Parathyroid adenoma (tissue), 2 donors: ENCODE data around the gene COL5A2.

Experiments
- H2AFZ ChIP-seq: fragments of 300-600 bp; sonication (generic); one replicate; pipeline ENCODE4 v1.7.0; 2017; ENCODE audit warnings: antibody characterized with exemption, mild to moderate bottlenecking
- H3K27ac ChIP-seq: fragments of 300-600 bp; sonication (generic); one replicate; pipeline ENCODE4 v1.7.0; 2017
- H3K27me3 ChIP-seq: fragments of 300-600 bp; sonication (generic); one replicate; pipeline ENCODE4 v1.7.0; 2017; ENCODE audit warnings: low read length; ENCODE audit not compliant: control insufficient read depth, insufficient read depth
- H3K36me3 ChIP-seq: fragments of 300-600 bp; sonication (generic); one replicate; pipeline ENCODE4 v1.7.0; 2017; ENCODE audit warnings: low read length; ENCODE audit not compliant: control insufficient read depth, insufficient read depth
- H3K4me1 ChIP-seq: fragments of 300-600 bp; sonication (generic); one replicate; pipeline ENCODE4 v1.7.0; 2017; ENCODE audit warnings: control low read depth
- H3K4me2 ChIP-seq: fragments of 300-600 bp; sonication (generic); one replicate; pipeline ENCODE4 v1.7.0; 2017; ENCODE audit warnings: low read length
- H3K4me3 ChIP-seq: fragments of 300-600 bp; sonication (generic); one replicate; pipeline ENCODE4 v1.7.0; 2017; ENCODE audit warnings: low read depth, low read length
- H3K79me2 ChIP-seq: fragments of 300-600 bp; sonication (generic); one replicate; pipeline ENCODE4 v1.7.0; 2017; ENCODE audit warnings: control low read depth
- H3K9ac ChIP-seq: fragments of 300-600 bp; sonication (generic); one replicate; pipeline ENCODE4 v1.7.0; 2017; ENCODE audit warnings: mild to moderate bottlenecking
- H3K9me3 ChIP-seq: fragments of 300-600 bp; sonication (generic); one replicate; pipeline ENCODE4 v1.7.0; 2017; ENCODE audit warnings: low read length; ENCODE audit not compliant: control insufficient read depth
- TF ChIP-seq, protein P1 (sequence below): fragments of 300-600 bp; sonication (generic); IDR thresholded peaks from one replicate; pipeline ENCODE4 v1.7.0; 2017; ENCODE audit warnings: antibody characterized with exemption, mild to moderate bottlenecking
- donor health status: primary hyperparathyroidism.

Gene COL5A2

GRCh38 chr2:189088591-189089205, 90.9 kb downstream of the COL5A2 start:
- Histone ChIP-seq H3K27me3 (no peaks in the 10 kb centered on the region), H3K4me2 (no peak overlapping the region), H3K9me3 (no peaks in the 10 kb centered on the region), H3K27ac (no peak overlapping the region), H3K4me1 (no peaks in the 10 kb centered on the region), H3K79me2 (no peaks in the 10 kb centered on the region), H2AFZ (no peak overlapping the region), H3K36me3 (no peaks in the 10 kb centered on the region), H3K9ac (no peak overlapping the region), H3K4me3 (no peak overlapping the region)
- TF ChIP-seq, protein P1, sequence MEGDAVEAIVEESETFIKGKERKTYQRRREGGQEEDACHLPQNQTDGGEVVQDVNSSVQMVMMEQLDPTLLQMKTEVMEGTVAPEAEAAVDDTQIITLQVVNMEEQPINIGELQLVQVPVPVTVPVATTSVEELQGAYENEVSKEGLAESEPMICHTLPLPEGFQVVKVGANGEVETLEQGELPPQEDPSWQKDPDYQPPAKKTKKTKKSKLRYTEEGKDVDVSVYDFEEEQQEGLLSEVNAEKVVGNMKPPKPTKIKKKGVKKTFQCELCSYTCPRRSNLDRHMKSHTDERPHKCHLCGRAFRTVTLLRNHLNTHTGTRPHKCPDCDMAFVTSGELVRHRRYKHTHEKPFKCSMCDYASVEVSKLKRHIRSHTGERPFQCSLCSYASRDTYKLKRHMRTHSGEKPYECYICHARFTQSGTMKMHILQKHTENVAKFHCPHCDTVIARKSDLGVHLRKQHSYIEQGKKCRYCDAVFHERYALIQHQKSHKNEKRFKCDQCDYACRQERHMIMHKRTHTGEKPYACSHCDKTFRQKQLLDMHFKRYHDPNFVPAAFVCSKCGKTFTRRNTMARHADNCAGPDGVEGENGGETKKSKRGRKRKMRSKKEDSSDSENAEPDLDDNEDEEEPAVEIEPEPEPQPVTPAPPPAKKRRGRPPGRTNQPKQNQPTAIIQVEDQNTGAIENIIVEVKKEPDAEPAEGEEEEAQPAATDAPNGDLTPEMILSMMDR = no peak

- no peak overlapping the region for H3K4me3 ChIP-seq
- no peak overlapping the region for H3K4me2 ChIP-seq
- no peak overlapping the region for H3K27ac ChIP-seq
- no peaks in the 10 kb centered on the region for H3K36me3 ChIP-seq
- TF ChIP-seq, protein P1 = no peak
- H3K79me2 ChIP-seq = no peaks in the 10 kb centered on the region
- no peaks in the 10 kb centered on the region for H3K4me1 ChIP-seq
- no peaks in the 10 kb centered on the region for H3K9me3 ChIP-seq
- H2AFZ ChIP-seq = no peak overlapping the region
- H3K9ac ChIP-seq = no peak overlapping the region
- no peaks in the 10 kb centered on the region for H3K27me3 ChIP-seq
Measured at GRCh38 chr2:189086710-189087109, 92.9 kb downstream of the COL5A2 start.

DNA sequence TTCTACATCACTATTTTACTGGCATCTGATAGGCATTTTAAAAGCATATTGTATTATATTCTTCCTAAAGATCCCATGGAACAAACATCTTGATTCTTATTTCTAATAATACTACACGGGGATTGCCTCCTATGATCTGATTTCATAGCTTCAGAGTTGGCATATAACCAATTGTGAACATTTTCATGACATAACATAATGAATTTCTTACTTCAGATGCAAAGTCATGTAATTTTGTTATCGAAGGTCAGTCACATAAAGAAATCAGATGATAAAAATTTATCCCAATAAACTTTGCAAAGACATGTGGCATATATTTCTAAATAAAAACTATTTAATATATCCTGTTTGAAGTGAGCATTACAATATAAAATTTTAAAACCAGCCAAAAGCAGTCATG, 93.3 kb downstream of the COL5A2 start:
- Histone ChIP-seq H3K4me2 (no peak overlapping the region), H3K9ac (no peak overlapping the region), H3K9me3 (no peaks in the 10 kb centered on the region), H3K27ac (no peak overlapping the region), H2AFZ (no peak overlapping the region), H3K27me3 (no peaks in the 10 kb centered on the region), H3K79me2 (no peaks in the 10 kb centered on the region), H3K36me3 (no peaks in the 10 kb centered on the region), H3K4me3 (no peak overlapping the region), H3K4me1 (no peaks in the 10 kb centered on the region)
- TF ChIP-seq, protein P1 = no peak

GRCh38 chr2:189083606-189084005, 96.0 kb downstream of the COL5A2 start:
- H3K4me1 ChIP-seq = no peaks in the 10 kb centered on the region
- no peak overlapping the region for H3K4me3 ChIP-seq
- no peak overlapping the region for H3K9ac ChIP-seq
- H3K27ac ChIP-seq = no peak overlapping the region
- no peak overlapping the region for H3K4me2 ChIP-seq
- no peaks in the 10 kb centered on the region for H3K79me2 ChIP-seq
- H3K36me3 ChIP-seq = no peaks in the 10 kb centered on the region
- H3K9me3 ChIP-seq = no peaks in the 10 kb centered on the region
- TF ChIP-seq, protein P1 = no peak
- H3K27me3 ChIP-seq = no peaks in the 10 kb centered on the region
- H2AFZ ChIP-seq = no peak overlapping the region

DNA sequence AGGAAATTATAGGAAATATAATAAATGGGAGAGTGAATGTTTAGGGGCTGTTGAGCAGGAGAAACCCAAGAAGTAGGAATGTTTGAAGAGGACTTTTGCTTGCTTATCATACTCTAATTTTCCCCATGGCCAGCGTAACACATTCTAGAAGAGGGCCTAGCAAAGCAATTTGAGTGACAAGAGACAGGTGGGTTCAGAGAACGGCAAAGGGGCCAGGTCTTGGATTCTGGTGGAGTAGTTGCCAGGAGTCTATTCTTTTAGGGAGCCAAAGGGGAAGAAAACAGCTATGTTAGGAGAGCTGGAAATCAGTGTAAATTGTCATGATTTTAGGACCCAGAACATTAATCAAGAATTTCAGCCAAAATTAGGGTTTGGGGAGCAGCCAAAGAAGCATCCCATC, 96.5 kb downstream of the COL5A2 start:
- H3K36me3 ChIP-seq = no peaks in the 10 kb centered on the region
- no peak overlapping the region for H3K27ac ChIP-seq
- H3K4me2 ChIP-seq = no peak overlapping the region
- no peak overlapping the region for H3K9ac ChIP-seq
- H3K27me3 ChIP-seq = no peaks in the 10 kb centered on the region
- no peak overlapping the region for H2AFZ ChIP-seq
- H3K4me3 ChIP-seq = no peak overlapping the region
- H3K79me2 ChIP-seq = no peaks in the 10 kb centered on the region
- H3K4me1 ChIP-seq = no peaks in the 10 kb centered on the region
- TF ChIP-seq, protein P1 = no peak
- H3K9me3 ChIP-seq = no peaks in the 10 kb centered on the region
